ENCODE measurements around the gene KRTCAP3.

DNA sequence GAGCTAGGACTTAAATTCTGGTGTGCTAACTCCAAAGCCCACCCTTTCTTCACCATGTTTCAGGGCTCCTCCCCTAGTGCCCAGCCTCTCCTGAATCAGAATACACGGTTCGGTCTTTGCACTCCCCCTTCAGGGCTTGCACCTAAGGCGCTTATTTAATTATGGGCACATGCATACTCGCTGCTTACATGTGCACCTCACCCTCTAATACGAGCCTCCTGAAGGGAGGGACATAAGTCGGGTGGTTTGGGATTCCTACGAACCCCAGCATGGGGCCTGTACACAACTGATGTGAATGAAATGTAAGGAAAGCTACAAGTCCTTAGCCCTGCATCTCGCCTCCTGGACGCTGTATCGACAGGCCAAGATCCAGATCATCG, 46.9 kb downstream of the KRTCAP3 start:
- TF ChIP-seq EP300 (IDR thresholded peaks at IDR 0.05) (no peak), POLR2A (IDR thresholded peaks at IDR 0.05) (no peak), POLR2AphosphoS5 (IDR thresholded peaks at IDR 0.05) (no peak)
- TF ChIP-seq, protein P1, sequence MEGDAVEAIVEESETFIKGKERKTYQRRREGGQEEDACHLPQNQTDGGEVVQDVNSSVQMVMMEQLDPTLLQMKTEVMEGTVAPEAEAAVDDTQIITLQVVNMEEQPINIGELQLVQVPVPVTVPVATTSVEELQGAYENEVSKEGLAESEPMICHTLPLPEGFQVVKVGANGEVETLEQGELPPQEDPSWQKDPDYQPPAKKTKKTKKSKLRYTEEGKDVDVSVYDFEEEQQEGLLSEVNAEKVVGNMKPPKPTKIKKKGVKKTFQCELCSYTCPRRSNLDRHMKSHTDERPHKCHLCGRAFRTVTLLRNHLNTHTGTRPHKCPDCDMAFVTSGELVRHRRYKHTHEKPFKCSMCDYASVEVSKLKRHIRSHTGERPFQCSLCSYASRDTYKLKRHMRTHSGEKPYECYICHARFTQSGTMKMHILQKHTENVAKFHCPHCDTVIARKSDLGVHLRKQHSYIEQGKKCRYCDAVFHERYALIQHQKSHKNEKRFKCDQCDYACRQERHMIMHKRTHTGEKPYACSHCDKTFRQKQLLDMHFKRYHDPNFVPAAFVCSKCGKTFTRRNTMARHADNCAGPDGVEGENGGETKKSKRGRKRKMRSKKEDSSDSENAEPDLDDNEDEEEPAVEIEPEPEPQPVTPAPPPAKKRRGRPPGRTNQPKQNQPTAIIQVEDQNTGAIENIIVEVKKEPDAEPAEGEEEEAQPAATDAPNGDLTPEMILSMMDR (IDR thresholded peaks at IDR 0.05), result no peak

Data from upper lobe of left lung (tissue), 4 donors.